Ishikawa (cell line): Measurements from ENCODE around the gene ZKSCAN3.

Source experiments
- CEBPB ChIP-seq: IDR thresholded peaks from 2 replicates; pipeline ENCODE4 v1.6.1; 2012
- CREB1 ChIP-seq: IDR thresholded peaks from 2 replicates; pipeline ENCODE4 v1.6.1; 2012; ENCODE audit warnings: low read depth
- EGR1 ChIP-seq: IDR thresholded peaks from 2 replicates; pipeline ENCODE4 v1.6.1; 2012
- EP300 ChIP-seq: IDR thresholded peaks from 2 replicates; pipeline ENCODE4 v1.6.1; 2012; ENCODE audit warnings: borderline replicate concordance
- FOXM1 ChIP-seq: IDR thresholded peaks from 2 replicates; pipeline ENCODE4 v1.6.1; 2012; ENCODE audit warnings: low read depth, borderline replicate concordance
- NFIC ChIP-seq: IDR thresholded peaks from 2 replicates; pipeline ENCODE4 v1.6.1; 2012
- RAD21 ChIP-seq: IDR thresholded peaks from 2 replicates; pipeline ENCODE4 v1.6.1; 2012; ENCODE audit warnings: low read depth
- REST ChIP-seq: IDR thresholded peaks from 2 replicates; pipeline ENCODE4 v1.6.1; 2012; ENCODE audit warnings: low read depth, mild to moderate bottlenecking
- TAF1 ChIP-seq: IDR thresholded peaks from 2 replicates; pipeline ENCODE4 v1.6.1; 2012; ENCODE audit warnings: low read depth, mild to moderate bottlenecking
- TCF12 ChIP-seq: IDR thresholded peaks from 2 replicates; pipeline ENCODE4 v1.6.1; 2012; ENCODE audit warnings: low read depth
- TEAD4 ChIP-seq: IDR thresholded peaks from 2 replicates; pipeline ENCODE4 v1.6.1; 2012
- YY1 ChIP-seq: IDR thresholded peaks from 2 replicates; pipeline ENCODE4 v1.6.1; 2012; ENCODE audit warnings: low read depth
- ZBTB7A ChIP-seq: IDR thresholded peaks from 2 replicates; pipeline ENCODE4 v1.6.1; 2012; ENCODE audit warnings: low read depth
- TF ChIP-seq, protein P1 (sequence below): IDR thresholded peaks from 2 replicates; pipeline ENCODE4 v1.6.1; 2012
- TF ChIP-seq, protein P2 (sequence below): IDR thresholded peaks from 2 replicates; pipeline ENCODE4 v1.6.1; 2012

Gene ZKSCAN3

DNA sequence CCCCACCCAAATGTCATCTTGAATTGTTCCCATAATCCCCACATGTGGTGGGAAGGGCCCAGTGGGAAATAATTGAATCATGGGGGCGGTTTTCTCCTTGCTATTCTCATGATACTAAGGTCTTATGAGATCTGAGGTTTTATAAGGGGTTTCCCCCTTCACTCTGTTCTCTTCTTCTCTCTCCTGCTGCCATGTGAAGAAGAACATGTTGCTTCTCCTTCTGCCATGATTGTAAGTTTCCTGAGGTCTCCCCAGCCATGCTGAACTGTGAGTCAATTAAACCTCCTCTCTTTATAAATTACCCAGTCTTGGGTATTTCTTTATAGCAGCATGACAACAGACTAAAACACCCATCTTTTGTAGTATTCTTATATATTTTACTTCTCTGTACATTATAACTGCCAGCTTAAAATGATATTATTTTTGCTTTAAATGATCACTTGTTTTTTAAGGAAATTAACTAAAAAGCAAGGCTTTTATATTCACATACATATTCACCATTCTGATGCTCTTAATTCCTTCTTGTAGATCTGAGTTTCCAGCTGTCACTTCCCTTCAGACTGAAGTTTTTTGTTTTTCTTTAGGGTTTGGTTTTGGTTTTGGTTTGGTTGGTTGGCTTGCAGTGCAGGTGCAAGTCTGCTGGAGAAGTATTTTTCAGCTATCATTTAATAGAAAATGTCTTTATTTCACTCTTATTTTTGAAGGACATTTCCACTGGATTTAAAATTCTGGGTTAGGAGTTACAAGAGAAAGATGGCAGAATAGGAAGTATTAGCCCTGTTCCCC lies 9.2 kb upstream of the ZKSCAN3 start:
- TF ChIP-seq, protein P1, sequence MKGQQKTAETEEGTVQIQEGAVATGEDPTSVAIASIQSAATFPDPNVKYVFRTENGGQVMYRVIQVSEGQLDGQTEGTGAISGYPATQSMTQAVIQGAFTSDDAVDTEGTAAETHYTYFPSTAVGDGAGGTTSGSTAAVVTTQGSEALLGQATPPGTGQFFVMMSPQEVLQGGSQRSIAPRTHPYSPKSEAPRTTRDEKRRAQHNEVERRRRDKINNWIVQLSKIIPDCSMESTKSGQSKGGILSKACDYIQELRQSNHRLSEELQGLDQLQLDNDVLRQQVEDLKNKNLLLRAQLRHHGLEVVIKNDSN: no peak
- TF ChIP-seq ZBTB7A (no peak), EGR1 (no peak), TCF12 (no peak), CREB1 (no peak), FOXM1 (no peak), TAF1 (no peak), EP300 (no peak), CEBPB (no peak), REST (no peak), TEAD4 (no peak), YY1 (no peak), RAD21 (no peak), NFIC (no peak)
- TF ChIP-seq, protein P2, sequence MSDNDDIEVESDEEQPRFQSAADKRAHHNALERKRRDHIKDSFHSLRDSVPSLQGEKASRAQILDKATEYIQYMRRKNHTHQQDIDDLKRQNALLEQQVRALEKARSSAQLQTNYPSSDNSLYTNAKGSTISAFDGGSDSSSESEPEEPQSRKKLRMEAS: no peak

GRCh38 chr6:28343898-28344677 lies 5.7 kb upstream of the ZKSCAN3 start:
- TF ChIP-seq, protein P1: no peak
- TF ChIP-seq REST (no peak), RAD21 (no peak), TEAD4 (no peak), EP300 (no peak), NFIC (no peak), TAF1 (no peak), TCF12 (no peak), EGR1 (no peak), ZBTB7A (no peak), CREB1 (no peak), CEBPB (no peak), YY1 (no peak), FOXM1 (no peak)
- TF ChIP-seq, protein P2: no peak

GRCh38 chr6:28345201-28345600 lies 4.5 kb upstream of the ZKSCAN3 start:
- TF ChIP-seq ZBTB7A: no peak
- TF ChIP-seq YY1: no peak
- no peak for TF ChIP-seq NFIC
- TF ChIP-seq EP300: no peak
- no peak for TF ChIP-seq TEAD4
- TF ChIP-seq, protein P1: no peak
- TF ChIP-seq TCF12: no peak
- TF ChIP-seq REST: no peak
- TF ChIP-seq, protein P2: no peak
- TF ChIP-seq RAD21: no peak
- no peak for TF ChIP-seq EGR1
